GM06990 (cell line): ENCODE results near the gene RHOD.
A peak's percentile ranks its signal among the peaks of the same experiment; 100 is the strongest.

Experiments
- DNase-seq: peaks from one replicate; pipeline ENCODE4 v3.0.0-alpha.2; 2011; ENCODE audit not compliant: insufficient read length; ENCODE audit errors: extremely low read depth
- H3K27me3 ChIP-seq: replicated peaks from 2 replicates; pipeline ENCODE4 v1.6.0; 2011; ENCODE audit warnings: low read length; ENCODE audit not compliant: control insufficient read depth, insufficient read depth
- H3K36me3 ChIP-seq: 2 replicates; pipeline ENCODE4 v1.5.1; 2011; ENCODE audit warnings: low read length; ENCODE audit not compliant: control insufficient read depth, insufficient read depth
- H3K4me3 ChIP-seq: replicated peaks from 2 replicates; pipeline ENCODE4 v1.5.1; 2011; ENCODE audit warnings: low read depth, mild to moderate bottlenecking, control low read depth, low read length
- CTCF ChIP-seq: IDR thresholded peaks from 2 replicates; pipeline ENCODE4 v1.5.1; 2011; ENCODE audit warnings: low read length, control low read depth, mild to moderate bottlenecking, inconsistent platforms; ENCODE audit not compliant: insufficient read depth, poor library complexity, severe bottlenecking

RHOD gene

GRCh38 chr11:67113231-67113721 is 56.6 kb downstream of the RHOD start:
- no peaks in the 10 kb centered on the region for H3K36me3 ChIP-seq
- no peak for TF ChIP-seq CTCF
- peak; percentile 76 for DNase-seq
- no peaks in the 10 kb centered on the region for H3K27me3 ChIP-seq
- no peak overlapping the region; the same call in 1 of the 2 replicates for H3K4me3 ChIP-seq

- no peak for DNase-seq
These were observed 57.7 kb downstream of the RHOD start for GRCh38 chr11:67114275-67114896.

GRCh38 chr11:67116758-67117105 is 60.1 kb downstream of the RHOD start:
- no peak for TF ChIP-seq CTCF
- no peak for DNase-seq
- Histone ChIP-seq H3K4me3 (no peak overlapping the region), H3K36me3 (no peaks in the 10 kb centered on the region), H3K27me3 (no peaks in the 10 kb centered on the region)

More at GRCh38 chr11:67114275-67114896, 57.7 kb downstream of the RHOD start:
- no peaks in the 10 kb centered on the region for H3K27me3 ChIP-seq
- no peak overlapping the region for H3K4me3 ChIP-seq
- no peak for TF ChIP-seq CTCF
- H3K36me3 ChIP-seq: no peaks in the 10 kb centered on the region

- H3K4me3 ChIP-seq: no peak overlapping the region
- no peak for DNase-seq
- no peaks in the 10 kb centered on the region for H3K36me3 ChIP-seq
- TF ChIP-seq CTCF: no peak
- no peaks in the 10 kb centered on the region for H3K27me3 ChIP-seq
These were observed 60.5 kb downstream of the RHOD start for GRCh38 chr11:67117176-67117575.

- peak; percentile 51 for DNase-seq
- Histone ChIP-seq H3K36me3 (no peaks in the 10 kb centered on the region), H3K4me3 (peak overlapping the region; percentile 56), H3K27me3 (no peaks in the 10 kb centered on the region)
- TF ChIP-seq CTCF: no peak
These were observed 61.1 kb downstream of the RHOD start for GRCh38 chr11:67117672-67118180.
